ENCODE measurements around the gene CKAP2L.

Gene CKAP2L

GRCh38 chr2:112706170-112706664 lies 58.2 kb downstream of the CKAP2L start:
- H3K4me3 ChIP-seq (ENCODE audit: low read length): no peak overlapping the region; the same call in 1 of the 2 replicates
- TF ChIP-seq ZNF274 (IDR thresholded peaks at IDR 0.05; ENCODE audit: low read depth, low read length): no peak

- TF ChIP-seq ZNF274 (IDR thresholded peaks at IDR 0.05; ENCODE audit: low read depth, low read length): no peak
- no peak overlapping the region; the same call in 1 of the 2 replicates for H3K4me3 ChIP-seq (ENCODE audit: low read length)
Measured at GRCh38 chr2:112705575-112705974, 58.8 kb downstream of the CKAP2L start.

GRCh38 chr2:112703684-112704083 lies 60.7 kb downstream of the CKAP2L start:
- TF ChIP-seq ZNF274 (IDR thresholded peaks at IDR 0.05; ENCODE audit: low read depth, low read length): no peak
- no peak overlapping the region for H3K4me3 ChIP-seq (ENCODE audit: low read length)

- no peak overlapping the region for H3K4me3 ChIP-seq (ENCODE audit: low read length)
- TF ChIP-seq ZNF274 (IDR thresholded peaks at IDR 0.05; ENCODE audit: low read depth, low read length): no peak
Measured at GRCh38 chr2:112701052-112701451, 63.4 kb downstream of the CKAP2L start.

- no peak for TF ChIP-seq ZNF274 (IDR thresholded peaks at IDR 0.05; ENCODE audit: low read depth, low read length)
- H3K4me3 ChIP-seq (ENCODE audit: low read length): no peak overlapping the region
Measured at GRCh38 chr2:112699984-112700667, 64.3 kb downstream of the CKAP2L start.

- H3K4me3 ChIP-seq (ENCODE audit: low read length): no peak overlapping the region
- no peak for TF ChIP-seq ZNF274 (IDR thresholded peaks at IDR 0.05; ENCODE audit: low read depth, low read length)
Measured at GRCh38 chr2:112698834-112699515, 65.4 kb downstream of the CKAP2L start.

GRCh38 chr2:112694182-112694581 lies 70.2 kb downstream of the CKAP2L start:
- TF ChIP-seq ZNF274 (IDR thresholded peaks at IDR 0.05; ENCODE audit: low read depth, low read length): no peak
- no peak overlapping the region for H3K4me3 ChIP-seq (ENCODE audit: low read length)

GRCh38 chr2:112693596-112693995 lies 70.8 kb downstream of the CKAP2L start:
- TF ChIP-seq ZNF274 (IDR thresholded peaks at IDR 0.05; ENCODE audit: low read depth, low read length): no peak
- no peak overlapping the region for H3K4me3 ChIP-seq (ENCODE audit: low read length)

GRCh38 chr2:112692918-112693317 lies 71.5 kb downstream of the CKAP2L start:
- TF ChIP-seq ZNF274 (IDR thresholded peaks at IDR 0.05; ENCODE audit: low read depth, low read length): no peak
- no peak overlapping the region for H3K4me3 ChIP-seq (ENCODE audit: low read length)

- no peak overlapping the region for H3K4me3 ChIP-seq (ENCODE audit: low read length)
Measured at GRCh38 chr2:112692495-112692911, 71.9 kb downstream of the CKAP2L start.

GRCh38 chr2:112691881-112692281 lies 72.5 kb downstream of the CKAP2L start:
- no peak overlapping the region for H3K4me3 ChIP-seq (ENCODE audit: low read length)
- no peak for TF ChIP-seq ZNF274 (IDR thresholded peaks at IDR 0.05; ENCODE audit: low read depth, low read length)

More at GRCh38 chr2:112692495-112692911, 71.9 kb downstream of the CKAP2L start:
- no peak for TF ChIP-seq ZNF274 (IDR thresholded peaks at IDR 0.05; ENCODE audit: low read depth, low read length)

GRCh38 chr2:112690853-112691401 lies 73.5 kb downstream of the CKAP2L start:
- no peak for TF ChIP-seq ZNF274 (IDR thresholded peaks at IDR 0.05; ENCODE audit: low read depth, low read length)
- no peak overlapping the region for H3K4me3 ChIP-seq (ENCODE audit: low read length)

- TF ChIP-seq ZNF274 (IDR thresholded peaks at IDR 0.05; ENCODE audit: low read depth, low read length): no peak
- H3K4me3 ChIP-seq (ENCODE audit: low read length): no peak overlapping the region
Measured at GRCh38 chr2:112688086-112688880, 76.1 kb downstream of the CKAP2L start.

- H3K4me3 ChIP-seq (ENCODE audit: low read length): no peak overlapping the region
- TF ChIP-seq ZNF274 (IDR thresholded peaks at IDR 0.05; ENCODE audit: low read depth, low read length): no peak
Measured at GRCh38 chr2:112687522-112687921, 76.9 kb downstream of the CKAP2L start.
